Endodermal cell (in vitro differentiated cells): ENCODE data around the gene SLC34A1. TPM values are rescaled to one million over a fixed set of nuclear protein-coding genes. Genes with fewer than 3 reads are reported as not detected.

Source experiments
- DNase-seq: peaks from one replicate; pipeline ENCODE4 v3.0.0-alpha.2; 2017
- H3K27ac ChIP-seq: 2 replicates; pipeline ENCODE4 v1.5.1; 2013; ENCODE audit warnings: mild to moderate bottlenecking, low read depth, low read length, moderate library complexity
- H3K27me3 ChIP-seq: 2 replicates; pipeline ENCODE4 v1.6.1; 2013; ENCODE audit warnings: mild to moderate bottlenecking, low read length, moderate library complexity; ENCODE audit not compliant: insufficient read depth, control insufficient read depth, poor library complexity, severe bottlenecking
- H3K36me3 ChIP-seq: 2 replicates; pipeline ENCODE4 v1.7.0; 2013; ENCODE audit warnings: mild to moderate bottlenecking, low read length, moderate library complexity; ENCODE audit not compliant: control insufficient read depth, insufficient read depth
- H3K4me1 ChIP-seq: one replicate; pipeline ENCODE4 v1.7.0; 2013; ENCODE audit warnings: low read length; ENCODE audit not compliant: control insufficient read depth, insufficient read depth
- H3K4me3 ChIP-seq: 2 replicates; pipeline ENCODE4 v1.5.1; 2013; ENCODE audit warnings: mild to moderate bottlenecking, low read length, moderate library complexity
- H3K9ac ChIP-seq: 2 replicates; pipeline ENCODE4 v1.6.1; 2013; ENCODE audit warnings: mild to moderate bottlenecking, low read length, moderate library complexity; ENCODE audit not compliant: poor library complexity, severe bottlenecking; ENCODE audit errors: extremely low read depth
- H3K9me3 ChIP-seq: 2 replicates; pipeline ENCODE4 v1.6.1; 2013; ENCODE audit warnings: mild to moderate bottlenecking, low read length, moderate library complexity; ENCODE audit not compliant: control insufficient read depth
- H3K27ac Mint-ChIP-seq: 2 replicates; pipeline ENCODE4 v1.8.0; 2020; ENCODE audit warnings: mixed read lengths
- H3K27me3 Mint-ChIP-seq: 2 replicates; pipeline ENCODE4 v1.8.0; 2021; ENCODE audit warnings: mild to moderate bottlenecking, mixed read lengths; ENCODE audit not compliant: insufficient read depth
- H3K36me3 Mint-ChIP-seq: 2 replicates; pipeline ENCODE4 v1.8.0; 2020; ENCODE audit warnings: low read depth, mixed read lengths
- H3K4me1 Mint-ChIP-seq: 2 replicates; pipeline ENCODE4 v1.8.0; 2020; ENCODE audit warnings: mixed read lengths
- H3K4me3 Mint-ChIP-seq: 2 replicates; pipeline ENCODE4 v1.8.0; 2020; ENCODE audit warnings: mild to moderate bottlenecking, moderate library complexity, mixed read lengths
- H3K9me3 Mint-ChIP-seq: 2 replicates; pipeline ENCODE4 v1.8.0; 2020; ENCODE audit warnings: mild to moderate bottlenecking, mixed read lengths
- CTCF ChIP-seq: fragments of 200-600 bp; sonication (generic); conservative IDR thresholded peaks from 2 replicates; pipeline ENCODE4 v1.5.0; 2021; ENCODE audit warnings: antibody characterized with exemption, mild to moderate bottlenecking
- WGBS, 2 experiments: methylation state at CpG; one replicate each; pipeline versions ENCODE4 v1.1.5 to v1.1.7; 2013; ENCODE audit warnings: missing lambda C conversion rate in 2 of 2, mixed read lengths in 1 of 2; ENCODE audit not compliant: insufficient coverage in 1 of 2, insufficient read length in 1 of 2; 5-methylcytosine and 5-hydroxymethylcytosine counted together
- total RNA-seq, 2 donors: library from RNA; stranded (reverse); fragmentation: NEBNext Ultra II Directional in 1 of 2; extraction: Animal tissue kit (Norgen Biotek cat#: 25700) in 1 of 2; gene quantifications; 2 replicates in 1 of 2; 3 replicates in 1 of 2; pipeline ENCODE4 v1.2.1, GENCODE V29; 2021

Gene SLC34A1
- total RNA-seq, 2 donors from 2014 or later = not detected

DNA sequence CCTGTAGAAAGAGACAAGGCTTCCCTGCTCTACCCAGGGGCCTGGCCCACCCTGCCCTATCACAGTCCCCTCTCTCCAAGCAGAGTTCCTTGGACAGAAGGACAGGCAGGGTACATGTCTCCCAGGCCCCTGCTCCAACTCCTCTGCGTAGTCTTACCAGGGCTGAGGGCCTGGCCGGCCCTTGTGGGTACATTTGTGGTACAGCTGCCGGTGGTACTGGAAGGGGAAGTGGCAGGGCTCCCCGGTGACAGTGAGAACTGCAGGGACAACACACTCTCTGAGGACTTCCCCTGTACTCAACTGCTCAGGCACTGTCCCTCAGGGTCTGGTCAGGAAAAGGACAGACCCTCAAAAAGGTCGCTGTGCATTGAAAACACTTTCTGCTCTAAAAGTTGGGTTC is 21.6 kb downstream of the SLC34A1 start:
- Histone ChIP-seq H3K9me3 (no peaks in the 10 kb centered on the region), H3K36me3 (no peaks in the 10 kb centered on the region), H3K4me3 (no peak overlapping the region), H3K9ac (no peak overlapping the region), H3K27me3 (peaks cover 85% of the 10 kb centered on the region), H3K4me1 (no peaks in the 10 kb centered on the region), H3K27ac (no peak overlapping the region)
- Mint-ChIP-seq H3K4me1 (peaks cover 2% of the 10 kb centered on the region), H3K4me3 (no peak overlapping the region), H3K27ac (no peak overlapping the region), H3K27me3 (peaks cover 90% of the 10 kb centered on the region), H3K9me3 (no peaks in the 10 kb centered on the region), H3K36me3 (no peaks in the 10 kb centered on the region)
- no peak for TF ChIP-seq CTCF
- 94 to 100% methylated on average over 1 to 5 of the region's 5 CpGs for WGBS, 2 experiments
- no peak for DNase-seq

DNA sequence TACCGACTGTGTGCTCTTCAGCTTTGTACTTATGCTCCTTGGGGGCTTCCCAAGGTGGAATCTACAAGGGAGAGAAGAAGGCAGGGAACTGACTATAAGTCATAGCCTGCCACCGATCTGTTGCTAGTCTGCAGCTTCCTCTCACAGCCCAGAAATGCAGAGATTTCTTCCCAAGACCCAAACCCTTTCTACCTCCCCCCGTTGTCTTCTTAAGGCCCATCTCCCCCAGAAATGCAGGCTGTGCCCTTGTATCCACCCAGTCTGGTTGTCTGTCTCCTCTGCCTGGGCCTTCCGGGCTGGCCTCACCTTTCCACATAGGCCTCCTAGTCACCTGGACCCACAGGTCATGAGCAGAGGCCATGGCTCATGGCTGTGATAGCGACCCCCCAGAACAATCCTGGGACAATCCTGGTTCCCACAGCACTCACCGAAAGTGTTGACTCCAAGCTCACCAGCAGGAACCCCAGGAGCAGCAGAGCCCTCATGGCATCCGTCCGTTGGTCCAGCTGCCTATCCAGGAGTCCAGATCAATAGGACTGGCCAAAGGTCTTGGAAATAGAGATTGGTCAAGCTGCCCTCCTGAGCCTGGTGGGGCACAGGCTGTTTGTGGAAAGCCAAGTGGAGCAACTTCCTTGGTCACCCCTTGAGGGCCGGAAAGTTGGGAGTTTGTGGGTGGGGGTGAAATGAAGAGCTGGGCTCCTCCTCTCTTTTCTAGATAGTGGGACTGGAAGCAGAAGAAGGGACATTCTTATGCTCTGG is 25.0 kb downstream of the SLC34A1 start, which contains the start of gene F12:
F12 (minus strand) TSS at position 522 of the 759 bp plus-strand sequence; CDS start at position 485, 37 bp downstream.
- Histone ChIP-seq H3K4me3 (no peak within 1 kb of the TSS), H3K9ac (no peak within 1 kb of the TSS), H3K27me3 (peaks cover 73% of the 10 kb centered on the region), H3K36me3 (no peaks in the 10 kb centered on the region), H3K9me3 (no peaks in the 10 kb centered on the region), H3K27ac (no peak within 1 kb of the TSS), H3K4me1 (no peaks in the 10 kb centered on the region)
- no peak for DNase-seq
- H3K4me1 Mint-ChIP-seq = no peaks in the 10 kb centered on the region
- no peak for TF ChIP-seq CTCF
- H3K9me3 Mint-ChIP-seq = no peaks in the 10 kb centered on the region
- 86 to 90% methylated on average over 3 to 9 of the region's 9 CpGs for whole genome bisulfite sequencing, 2 experiments
- peaks cover 89% of the 10 kb centered on the region for H3K27me3 Mint-ChIP-seq
- H3K36me3 Mint-ChIP-seq = no peaks in the 10 kb centered on the region
- H3K27ac Mint-ChIP-seq = no peak within 1 kb of the TSS
- H3K4me3 Mint-ChIP-seq = no peak within 1 kb of the TSS

DNA sequence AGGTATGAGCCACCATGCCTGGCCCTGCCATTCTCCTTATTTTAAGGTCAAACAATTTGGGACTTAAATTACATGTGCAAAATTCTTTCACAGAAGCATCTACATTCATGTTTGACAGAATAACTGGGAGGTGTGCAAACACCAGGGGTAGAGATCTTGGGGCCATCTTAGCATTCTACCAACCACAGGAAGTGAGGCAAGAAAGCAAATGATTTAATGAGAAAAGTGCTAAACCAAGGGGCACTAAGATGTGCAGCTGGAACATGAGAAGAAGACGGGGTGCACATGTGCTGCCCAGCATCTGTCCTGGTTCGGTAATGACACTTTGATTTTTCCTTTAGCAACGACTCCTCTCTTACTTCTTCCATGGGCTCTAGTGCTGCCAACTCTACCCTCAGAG is 26.3 kb downstream of the SLC34A1 start:
- DNase-seq = no peak
- Histone ChIP-seq H3K27me3 (peaks cover 60% of the 10 kb centered on the region), H3K4me1 (no peaks in the 10 kb centered on the region), H3K36me3 (no peaks in the 10 kb centered on the region), H3K27ac (no peak overlapping the region), H3K4me3 (no peak overlapping the region), H3K9me3 (no peaks in the 10 kb centered on the region), H3K9ac (no peak overlapping the region)
- no peaks in the 10 kb centered on the region for H3K36me3 Mint-ChIP-seq
- H3K4me3 Mint-ChIP-seq = no peak overlapping the region
- no peaks in the 10 kb centered on the region for H3K4me1 Mint-ChIP-seq
- H3K27me3 Mint-ChIP-seq = peaks cover 78% of the 10 kb centered on the region
- no peak overlapping the region for H3K27ac Mint-ChIP-seq
- 81 to 92% methylated on average over 3 of the region's 3 CpGs for WGBS, 2 experiments
- H3K9me3 Mint-ChIP-seq = no peaks in the 10 kb centered on the region
- no peak for TF ChIP-seq CTCF
